Subcutaneous adipose tissue (tissue), 4 donors: ENCODE data around the gene FBXL20. TPM values are rescaled to one million over a fixed set of nuclear protein-coding genes. Genes with fewer than 3 reads are reported as not detected.

Source experiments
- total RNA-seq, 4 donors: library from RNA; depleted of rRNA; stranded (reverse); fragments of >200 nt; gene quantifications; one replicate each; pipeline ENCODE4 v1.1.0, GENCODE V29; 2016
- TF ChIP-seq, protein P1 (sequence below): fragments of 450-650 bp; IDR thresholded peaks from one replicate; pipeline ENCODE4 v1.5.1; 2016; ENCODE audit warnings: low read depth, mild to moderate bottlenecking, control low read depth, antibody characterized with exemption, moderate library complexity

FBXL20 gene
- total RNA-seq, 4 donors from 2014 or later, result 20.2 to 29.8 (median 25.6) TPM

GRCh38 chr17:39209317-39210092, 191.9 kb downstream of the FBXL20 start:
- TF ChIP-seq, protein P1, sequence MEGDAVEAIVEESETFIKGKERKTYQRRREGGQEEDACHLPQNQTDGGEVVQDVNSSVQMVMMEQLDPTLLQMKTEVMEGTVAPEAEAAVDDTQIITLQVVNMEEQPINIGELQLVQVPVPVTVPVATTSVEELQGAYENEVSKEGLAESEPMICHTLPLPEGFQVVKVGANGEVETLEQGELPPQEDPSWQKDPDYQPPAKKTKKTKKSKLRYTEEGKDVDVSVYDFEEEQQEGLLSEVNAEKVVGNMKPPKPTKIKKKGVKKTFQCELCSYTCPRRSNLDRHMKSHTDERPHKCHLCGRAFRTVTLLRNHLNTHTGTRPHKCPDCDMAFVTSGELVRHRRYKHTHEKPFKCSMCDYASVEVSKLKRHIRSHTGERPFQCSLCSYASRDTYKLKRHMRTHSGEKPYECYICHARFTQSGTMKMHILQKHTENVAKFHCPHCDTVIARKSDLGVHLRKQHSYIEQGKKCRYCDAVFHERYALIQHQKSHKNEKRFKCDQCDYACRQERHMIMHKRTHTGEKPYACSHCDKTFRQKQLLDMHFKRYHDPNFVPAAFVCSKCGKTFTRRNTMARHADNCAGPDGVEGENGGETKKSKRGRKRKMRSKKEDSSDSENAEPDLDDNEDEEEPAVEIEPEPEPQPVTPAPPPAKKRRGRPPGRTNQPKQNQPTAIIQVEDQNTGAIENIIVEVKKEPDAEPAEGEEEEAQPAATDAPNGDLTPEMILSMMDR, result no peak

GRCh38 chr17:39208893-39209292, 192.5 kb downstream of the FBXL20 start:
- TF ChIP-seq, protein P1, result no peak

- TF ChIP-seq, protein P1, result no peak
Observed at GRCh38 chr17:39208136-39208535, 193.3 kb downstream of the FBXL20 start.

- TF ChIP-seq, protein P1, result no peak
Observed at GRCh38 chr17:39205112-39205526, 196.3 kb downstream of the FBXL20 start.

- TF ChIP-seq, protein P1, result no peak
Observed at GRCh38 chr17:39204245-39204644, 197.2 kb downstream of the FBXL20 start.

Other genes starting within 250 kb of the FBXL20 start
- 10 to 100 TPM in 1 of 4 donors, 1 to 10 TPM in 3; 1.7 to 13.3 (median 5.6) TPM for gene PLXDC1, start 250.0 kb downstream of the FBXL20 start, total RNA-seq
- not detected for gene ARL5C, start 235.5 kb downstream of the FBXL20 start, total RNA-seq
- gene CACNB1, start 204.0 kb downstream of the FBXL20 start, total RNA-seq, result 1 to 10 TPM; 2.6 to 7.3 (median 5.8) TPM
- gene RPL19, start 201.3 kb downstream of the FBXL20 start, total RNA-seq, result 1,000 to 10,000 TPM; 2,570 to 3,363 (median 3,072) TPM
- gene STAC2, start 175.7 kb downstream of the FBXL20 start, total RNA-seq, result under 1 TPM in 1 of 4 donors, not detected in 3; 0.85 TPM
- gene MED1, start 49.6 kb upstream of the FBXL20 start, total RNA-seq, result 10 to 100 TPM; 18.8 to 35.9 (median 20.7) TPM
- gene CDK12, start 59.9 kb upstream of the FBXL20 start, total RNA-seq, result 10 to 100 TPM; 36.0 to 54.1 (median 48.5) TPM
- gene NEUROD2, start 206.3 kb upstream of the FBXL20 start, total RNA-seq, result not detected
- 100 to 1,000 TPM in 1 of 4 donors, 10 to 100 TPM in 3; 16.3 to 100 (median 41.4) TPM for gene PPP1R1B, start 225.3 kb upstream of the FBXL20 start, total RNA-seq
- gene STARD3, start 235.5 kb upstream of the FBXL20 start, total RNA-seq, result 10 to 100 TPM; 39.2 to 63.9 (median 43.5) TPM